CD4-positive, alpha-beta memory T cell (primary cell): ENCODE data around the gene KLHL20. TPM values are rescaled to one million over a fixed set of nuclear protein-coding genes. Genes with fewer than 3 reads are reported as not detected.

Experiments
- CTCF ChIA-PET: fragments of 350-600 bp; sonication (Branson Sonifier 250); formaldehyde crosslinking; loops from one replicate; lab custom pipeline; 2021; ENCODE audit warnings: inconsistent platforms; ENCODE audit not compliant: partially characterized antibody; lab: Charles Lee
- POLR2A ChIA-PET: fragments of 350-600 bp; sonication (Branson Sonifier 250); formaldehyde crosslinking; loops from one replicate; lab custom pipeline; 2021; ENCODE audit not compliant: partially characterized antibody; lab: Charles Lee
- DNase-seq, 5 donors: peaks; one replicate each; pipeline versions ENCODE4 v3.0.0 to v3.0.0-alpha.2; 2020 to 2022; ENCODE audit warnings: mixed read lengths in 1 of 5
- H3K27ac ChIP-seq: one replicate; pipeline ENCODE4 v1.7.0; 2013; ENCODE audit warnings: low read depth, low read length
- H3K27me3 ChIP-seq: 2 replicates; pipeline ENCODE4 v1.7.0; 2013; ENCODE audit warnings: mild to moderate bottlenecking, low read length, moderate library complexity; ENCODE audit not compliant: insufficient read depth
- H3K36me3 ChIP-seq: 2 replicates; pipeline ENCODE4 v1.7.0; 2013; ENCODE audit warnings: mild to moderate bottlenecking, low read length, moderate library complexity; ENCODE audit not compliant: insufficient read depth
- H3K4me1 ChIP-seq: 2 replicates; pipeline ENCODE4 v1.7.0; 2013; ENCODE audit warnings: mild to moderate bottlenecking, low read length, moderate library complexity; ENCODE audit not compliant: insufficient read depth
- H3K4me3 ChIP-seq, 2 donors: one replicate each; pipeline ENCODE4 v1.7.0; 2013; ENCODE audit warnings: low read length in 2 of 2, mild to moderate bottlenecking in 1 of 2
- H3K9me3 ChIP-seq, 2 donors: one replicate each; pipeline ENCODE4 v1.7.0; 2013; ENCODE audit warnings: low read length in 2 of 2, control low read depth in 1 of 2; ENCODE audit not compliant: control insufficient read depth in 1 of 2
- H3K27ac Mint-ChIP-seq, 7 donors: one replicate each; pipeline ENCODE4 v1.8.0; 2020 to 2021; ENCODE audit warnings: mixed read lengths in 7 of 7, mild to moderate bottlenecking in 6 of 7, inconsistent platforms in 3 of 7, moderate library complexity in 3 of 7
- H3K27me3 Mint-ChIP-seq, 2 donors: one replicate each; pipeline ENCODE4 v1.8.0; 2020 to 2021; ENCODE audit warnings: mixed read lengths in 2 of 2
- H3K36me3 Mint-ChIP-seq, 2 donors: one replicate each; pipeline ENCODE4 v1.8.0; 2020 to 2021; ENCODE audit warnings: mixed read lengths in 2 of 2, inconsistent platforms in 1 of 2, mild to moderate bottlenecking in 1 of 2
- H3K4me1 Mint-ChIP-seq, 4 donors: one replicate each; pipeline ENCODE4 v1.8.0; 2020 to 2021; ENCODE audit warnings: mixed read lengths in 4 of 4, mild to moderate bottlenecking in 1 of 4
- H3K4me3 Mint-ChIP-seq, 8 donors: one replicate each; pipeline ENCODE4 v1.8.0; 2020 to 2021; ENCODE audit warnings: mixed read lengths in 8 of 8, mild to moderate bottlenecking in 7 of 8, moderate library complexity in 6 of 8, inconsistent platforms in 3 of 8
- H3K9me3 Mint-ChIP-seq, 8 donors: one replicate each; pipeline ENCODE4 v1.8.0; 2020 to 2021; ENCODE audit warnings: mixed read lengths in 8 of 8, mild to moderate bottlenecking in 5 of 8, inconsistent platforms in 3 of 8, moderate library complexity in 1 of 8
- intact Hi-C: fragments of 100-400 bp; cut with micrococcal nuclease; formaldehyde crosslinking; loops from one replicate; pipeline ENCODE4 v1.15.1; 2023
- polyA plus RNA-seq, 2 donors: library from polyadenylated mRNA; unstranded; fragments of 300-500 nt; fragmentation: Illumina TruSeq; gene quantifications; one replicate each; pipeline ENCODE4 v1.2.3, GENCODE V29; 2021
- total RNA-seq, 2 experiments: library from RNA; stranded (reverse); gene quantifications; one replicate each; pipeline ENCODE4 v1.2.3, GENCODE V29; 2021

KLHL20 gene
- total and polyA plus RNA-seq, 4 experiments from 2014 or later = 24.5 to 43.9 (median 33.9) TPM

DNA sequence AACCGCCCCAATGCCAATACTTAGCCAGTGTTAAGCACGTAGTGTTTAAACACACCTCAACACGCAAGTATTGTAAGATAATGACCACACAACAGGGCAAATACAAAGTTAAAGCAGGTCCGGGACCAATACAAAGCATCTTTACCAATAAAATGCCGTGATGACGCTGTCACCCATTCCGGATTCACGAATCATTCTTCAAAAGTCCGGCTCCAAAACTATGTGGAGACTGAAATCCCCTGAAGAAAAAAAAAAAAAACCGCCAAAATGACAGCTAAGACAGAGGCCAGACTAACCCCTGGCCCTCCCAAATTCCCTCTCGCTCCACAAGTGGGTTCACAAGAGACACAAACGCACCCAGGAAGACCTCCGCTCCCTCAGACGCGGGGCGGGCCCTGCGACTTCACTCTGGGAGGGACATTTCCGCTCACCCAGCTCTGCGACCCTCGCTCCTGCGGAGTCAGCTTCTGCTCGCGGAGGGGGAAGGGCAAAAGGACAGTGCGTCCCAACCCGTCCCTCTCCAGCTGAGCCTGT, 109.1 kb downstream of the KLHL20 start:
- peak overlapping the region; percentile 93 to 95 for H3K4me3 ChIP-seq
- ChIA-PET POLR2A (interaction anchor here (1.0 to 3.5 kb wide), 16 partner anchors 14 to 1982 kb away, joined by 3 to 81 read pairs (median 7); partner anchors contain the start of genes CACYBP, GAS5, KLHL20 and PRDX6), CTCF (interaction anchor here (0.7 to 7.2 kb wide), 8 partner anchors 45 to 1081 kb away, joined by 3 to 70 read pairs (median 4); partner anchors contain the start of gene ZBTB37)
- peak overlapping the region; percentile 79 for H3K27ac ChIP-seq
- no peaks in the 10 kb centered on the region for H3K27me3 Mint-ChIP-seq
- H3K27ac Mint-ChIP-seq = peak overlapping the region; percentile 97 to 99 (median 97)
- no peaks in the 10 kb centered on the region for H3K27me3 ChIP-seq
- no peaks in the 10 kb centered on the region for H3K9me3 Mint-ChIP-seq
- peaks cover under 1 to 10% of the 10 kb centered on the region in 2 donors for H3K36me3 Mint-ChIP-seq
- peak overlapping the region; percentile 93 to 99 (median 97) for H3K4me3 Mint-ChIP-seq
- H3K4me1 ChIP-seq = peaks cover 18% of the 10 kb centered on the region
- intact Hi-C loops = loop anchor here (2.0 to 10.0 kb wide), 3 partner anchors 109 to 1289 kb away; partner anchors contain the start of genes CACYBP, KLHL20 and SUCO
- DNase-seq = no peak
- H3K36me3 ChIP-seq = no peaks in the 10 kb centered on the region
- peaks cover 25 to 46% (median 33%) of the 10 kb centered on the region in 4 donors for H3K4me1 Mint-ChIP-seq
- no peaks in the 10 kb centered on the region for H3K9me3 ChIP-seq

DNA sequence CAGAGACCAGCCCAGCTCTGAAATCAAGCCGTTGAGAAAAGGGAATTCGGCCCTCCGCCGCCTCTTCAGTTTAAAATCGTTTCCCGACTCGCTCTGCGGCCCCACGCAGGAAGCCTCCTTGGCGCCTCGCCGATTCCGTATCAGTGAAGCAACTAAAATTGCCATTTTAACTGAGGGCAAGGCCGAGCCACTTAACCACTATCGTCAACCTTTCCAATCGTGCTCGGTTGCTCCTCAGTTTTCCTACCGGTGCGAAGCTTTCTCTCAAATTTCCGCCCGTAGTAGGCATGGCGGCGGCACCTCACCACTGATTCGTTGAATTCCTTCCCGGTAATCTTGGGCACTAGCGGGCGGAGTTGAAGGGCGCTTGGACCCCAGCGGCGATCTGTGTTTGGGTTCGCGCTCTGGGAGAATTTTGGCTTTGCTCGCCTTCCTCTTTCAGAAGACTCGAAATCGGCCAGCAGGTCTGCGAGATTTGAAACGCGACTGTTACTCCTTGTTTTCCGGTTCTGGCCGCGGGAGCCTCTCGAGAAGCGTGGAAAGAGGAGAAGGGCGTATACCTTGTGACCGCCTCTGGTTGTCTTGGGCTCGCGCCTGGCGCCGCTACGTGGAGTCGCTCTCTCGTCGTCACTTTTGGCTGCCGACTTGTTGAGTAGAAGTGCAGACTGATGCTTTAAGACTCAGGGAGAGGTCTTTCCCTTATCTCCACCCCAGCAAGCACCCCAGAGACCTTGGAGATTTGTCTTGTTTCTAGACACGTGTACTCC, 109.7 kb downstream of the KLHL20 start, which contains the start of the genes CENPL and DARS2:
TSS of gene CENPL (minus strand) at position 569 of the 767 bp plus-strand sequence. CDS start 13,584 bp downstream, outside the sequence.
TSS of gene DARS2 (plus strand) at position 359 of the 767 bp plus-strand sequence. CDS start 557 bp downstream, outside the sequence.
- ChIA-PET CTCF (interaction anchor here (0.7 to 7.2 kb wide), 14 partner anchors 42 to 1081 kb away, joined by 3 to 70 read pairs (median 4); partner anchors contain the start of gene ZBTB37), POLR2A (interaction anchor here (1.0 to 3.5 kb wide), 17 partner anchors 13 to 1982 kb away, joined by 3 to 81 read pairs (median 7); partner anchors contain the start of genes CACYBP, GAS5, KLHL20 and PRDX6)
- Mint-ChIP-seq H3K27ac (peak within 1 kb of the TSS; percentile 97 to 99 (median 97)), H3K9me3 (no peaks in the 10 kb centered on the region), H3K4me3 (peak within 1 kb of the TSS; percentile 93 to 99 (median 97)), H3K4me1 (peaks cover 27 to 46% (median 33%) of the 10 kb centered on the region in 4 donors), H3K36me3 (peaks cover 4 to 12% of the 10 kb centered on the region in 2 donors), H3K27me3 (no peaks in the 10 kb centered on the region)
- no peaks in the 10 kb centered on the region for H3K9me3 ChIP-seq
- intact Hi-C loops = loop anchor here (1.0 to 10.0 kb wide), 6 partner anchors 44 to 1290 kb away; partner anchors contain the start of genes CACYBP, KLHL20, SUCO and ZBTB37
- peak within 1 kb of the TSS; percentile 93 to 95 for H3K4me3 ChIP-seq
- peak within 1 kb of the TSS; percentile 79 for H3K27ac ChIP-seq
- DNase-seq = peak; percentile 92 to 96 (median 93)
- no peaks in the 10 kb centered on the region for H3K36me3 ChIP-seq
- peaks cover 18% of the 10 kb centered on the region for H3K4me1 ChIP-seq
- no peaks in the 10 kb centered on the region for H3K27me3 ChIP-seq

DNA sequence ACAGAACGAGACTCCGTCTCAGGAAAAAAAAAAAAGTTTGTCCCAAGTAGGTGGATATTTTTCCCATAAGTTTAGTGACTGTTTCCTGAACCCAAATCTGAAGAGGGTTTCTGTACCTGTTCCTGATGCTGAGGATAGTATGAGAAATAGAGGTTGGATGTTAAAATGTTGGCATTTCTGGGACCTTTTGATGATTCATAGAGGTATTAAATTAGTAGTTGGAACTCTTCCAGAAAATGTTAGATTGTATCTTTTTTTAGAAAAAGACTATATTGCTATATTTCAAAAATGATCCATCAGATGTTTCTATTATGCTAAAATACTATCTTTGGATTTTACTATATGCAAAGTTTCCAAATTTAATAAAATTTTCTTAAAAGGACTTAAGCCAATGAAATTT, 112.8 kb downstream of the KLHL20 start:
- no peak for DNase-seq
- H3K4me1 Mint-ChIP-seq = peaks cover 19 to 39% (median 24%) of the 10 kb centered on the region in 4 donors
- peaks cover 16 to 33% of the 10 kb centered on the region in 2 donors for H3K36me3 Mint-ChIP-seq
- H3K4me3 ChIP-seq = no peak overlapping the region
- intact Hi-C loops = loop anchor here (10.0 kb wide), 2 partner anchors 1167 to 1293 kb away; partner anchors contain the start of genes CACYBP and SUCO
- ChIA-PET CTCF (interaction anchor here (6.3 to 7.2 kb wide), 2 partner anchors 397 to 1084 kb away, joined by 67 to 70 read pairs; no protein-coding TSS in a partner anchor), POLR2A (interaction anchor here (1.5 kb wide), 1 partner anchor 351 kb away, joined by 7 read pairs; the partner anchor contains the start of gene PRDX6)
- no peaks in the 10 kb centered on the region for H3K27me3 Mint-ChIP-seq
- H3K9me3 Mint-ChIP-seq = no peaks in the 10 kb centered on the region
- H3K4me1 ChIP-seq = peaks cover 16% of the 10 kb centered on the region
- H3K4me3 Mint-ChIP-seq = no peak overlapping the region
- no peaks in the 10 kb centered on the region for H3K27me3 ChIP-seq
- no peaks in the 10 kb centered on the region for H3K9me3 ChIP-seq
- peak overlapping the region in 2 of 7 donors; percentile 4 to 33 for H3K27ac Mint-ChIP-seq
- H3K36me3 ChIP-seq = peaks cover 5% of the 10 kb centered on the region
- H3K27ac ChIP-seq = no peak overlapping the region

DNA sequence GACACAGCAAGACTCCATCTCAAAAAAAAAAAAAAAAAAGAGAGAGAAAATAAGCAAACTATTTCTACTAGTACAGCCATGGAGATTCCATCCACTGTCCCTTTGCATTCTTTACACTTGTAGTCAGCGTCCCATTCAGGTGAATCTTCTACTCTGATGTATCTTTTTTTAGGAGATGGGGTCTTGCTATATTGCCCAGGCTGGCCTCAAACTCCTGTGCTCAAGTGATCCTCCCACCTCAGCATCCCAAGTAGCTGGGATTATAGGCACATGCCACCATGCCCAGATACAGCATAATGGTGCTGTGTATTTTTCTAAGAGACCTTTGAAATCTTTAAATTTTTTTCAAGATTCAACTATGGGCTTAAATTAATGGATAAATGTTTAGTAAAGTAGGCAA, 118.0 kb downstream of the KLHL20 start:
- Histone ChIP-seq H3K27ac (no peak overlapping the region), H3K27me3 (no peaks in the 10 kb centered on the region), H3K9me3 (no peaks in the 10 kb centered on the region), H3K4me1 (peaks cover 3% of the 10 kb centered on the region), H3K4me3 (no peak overlapping the region), H3K36me3 (peaks cover 5% of the 10 kb centered on the region)
- no peak for DNase-seq
- Mint-ChIP-seq H3K4me3 (no peak overlapping the region), H3K36me3 (peaks cover 28 to 44% of the 10 kb centered on the region in 2 donors), H3K27ac (no peak overlapping the region), H3K4me1 (peaks cover 0 to 2% (median 0%) of the 10 kb centered on the region in 4 donors), H3K9me3 (no peaks in the 10 kb centered on the region), H3K27me3 (no peaks in the 10 kb centered on the region)
- POLR2A ChIA-PET = no interaction called here
- intact Hi-C loops = no loop called here
- CTCF ChIA-PET = no interaction called here

Other genes starting within 250 kb of the KLHL20 start
- 10 to 100 TPM; 69.9 to 74.8 TPM for gene PRDX6, start 237.6 kb upstream of the KLHL20 start, total RNA-seq
- 100 to 1,000 TPM in 1 of 2 donors, 10 to 100 TPM in 1; 88.5 to 112 TPM for gene PRDX6, start 237.6 kb upstream of the KLHL20 start, polyA plus RNA-seq
- gene SLC9C2, start 111.9 kb upstream of the KLHL20 start, total RNA-seq = not detected
- not detected for gene SLC9C2, start 111.9 kb upstream of the KLHL20 start, polyA plus RNA-seq
- not detected for gene TEX50, start 79.6 kb upstream of the KLHL20 start, total RNA-seq
- gene TEX50, start 79.6 kb upstream of the KLHL20 start, polyA plus RNA-seq = not detected
- not detected for gene ANKRD45, start 45.1 kb upstream of the KLHL20 start, total RNA-seq
- not detected for gene ANKRD45, start 45.1 kb upstream of the KLHL20 start, polyA plus RNA-seq
- gene DARS2, start 109.7 kb downstream of the KLHL20 start, total RNA-seq = 10 to 100 TPM; 13.4 to 13.5 TPM
- 1 to 10 TPM; 3.6 to 9.7 TPM for gene DARS2, start 109.7 kb downstream of the KLHL20 start, polyA plus RNA-seq
- gene CENPL, start 109.9 kb downstream of the KLHL20 start, total RNA-seq = 10 to 100 TPM in 1 of 2 experiments, 1 to 10 TPM in 1; 9.0 to 10.2 TPM
- 1 to 10 TPM; 6.1 to 7.0 TPM for gene CENPL, start 109.9 kb downstream of the KLHL20 start, polyA plus RNA-seq
- gene GAS5, start 153.0 kb downstream of the KLHL20 start, total RNA-seq = 100 to 1,000 TPM; 676 to 709 TPM
- 100 to 1,000 TPM; 312 to 395 TPM for gene GAS5, start 153.0 kb downstream of the KLHL20 start, polyA plus RNA-seq
- 10 to 100 TPM; 24.3 to 26.5 TPM for gene ZBTB37, start 153.4 kb downstream of the KLHL20 start, total RNA-seq
- 1 to 10 TPM in 1 of 2 donors, under 1 TPM in 1; 0.95 to 2.2 TPM for gene ZBTB37, start 153.4 kb downstream of the KLHL20 start, polyA plus RNA-seq
- not detected for gene SERPINC1, start 202.3 kb downstream of the KLHL20 start, total RNA-seq
- not detected for gene SERPINC1, start 202.3 kb downstream of the KLHL20 start, polyA plus RNA-seq